Fibroblast of lung (primary cell): ENCODE data around the gene C10orf90. TPM values are rescaled to one million over a fixed set of nuclear protein-coding genes. Genes with fewer than 3 reads are reported as not detected.

ENCODE experiments used
- DNase-seq, 2 donors: peaks; one replicate each; pipeline versions ENCODE4 v3.0.0 to v3.0.0-alpha.2; 2010; ENCODE audit warnings: low read depth in 2 of 2
- H2AFZ ChIP-seq: 2 replicates; pipeline ENCODE4 v1.5.1; 2012; ENCODE audit warnings: low read length, control low read depth, inconsistent platforms
- H3K27ac ChIP-seq: 2 replicates; pipeline ENCODE4 v1.5.1; 2011; ENCODE audit warnings: low read length, control low read depth; ENCODE audit not compliant: insufficient read depth
- H3K27me3 ChIP-seq: 2 replicates; pipeline ENCODE4 v1.5.1; 2011; ENCODE audit warnings: mild to moderate bottlenecking, low read length; ENCODE audit not compliant: control insufficient read depth, insufficient read depth
- H3K36me3 ChIP-seq: 2 replicates; pipeline ENCODE4 v1.5.1; 2011; ENCODE audit warnings: low read length; ENCODE audit not compliant: control insufficient read depth, insufficient read depth
- H3K4me1 ChIP-seq: 2 replicates; pipeline ENCODE4 v1.5.1; 2011; ENCODE audit warnings: low read length; ENCODE audit not compliant: control insufficient read depth, insufficient read depth; ENCODE audit errors: extremely low read depth
- H3K4me2 ChIP-seq: 2 replicates; pipeline ENCODE4 v1.5.1; 2011; ENCODE audit warnings: low read length, control low read depth; ENCODE audit not compliant: insufficient read depth; ENCODE audit errors: extremely low read depth
- H3K4me3 ChIP-seq, 4 experiments: fragments of 200-600 bp in 1 of 4; sonication (generic) in 1 of 4; replicated peaks in 1 of 4; 2 replicates each; pipeline ENCODE4 v1.5.1; 2011 to 2016; ENCODE audit warnings: low read length in 4 of 4, low read depth in 3 of 4, mild to moderate bottlenecking in 3 of 4, control low read depth in 2 of 4, inconsistent platforms in 1 of 4, mixed read lengths in 1 of 4; ENCODE audit not compliant: insufficient read depth in 1 of 4; ENCODE audit errors: control extremely low read depth in 1 of 4
- H3K79me2 ChIP-seq: 2 replicates; pipeline ENCODE4 v1.5.1; 2012; ENCODE audit warnings: mild to moderate bottlenecking, low read length, inconsistent platforms; ENCODE audit not compliant: control insufficient read depth, insufficient read depth
- H3K9ac ChIP-seq: 2 replicates; pipeline ENCODE4 v1.5.1; 2011; ENCODE audit warnings: mild to moderate bottlenecking, low read length, control low read depth; ENCODE audit not compliant: insufficient read depth
- H3K9me3 ChIP-seq: 2 replicates; pipeline ENCODE4 v1.5.1; 2012; ENCODE audit warnings: low read depth, low read length; ENCODE audit not compliant: control insufficient read depth, insufficient read depth
- H4K20me1 ChIP-seq: 2 replicates; pipeline ENCODE4 v1.5.1; 2011; ENCODE audit warnings: low read length; ENCODE audit not compliant: control insufficient read depth, insufficient read depth; ENCODE audit errors: extremely low read depth
- CTCF ChIP-seq, 2 donors: IDR thresholded peaks in 1 of 2; conservative IDR thresholded peaks in 1 of 2; 1 replicate in 1 of 2; 2 replicates in 1 of 2; pipeline ENCODE4 v1.5.1; 2011 to 2012; ENCODE audit warnings: low read length in 2 of 2, control low read depth in 1 of 2, inconsistent platforms in 1 of 2, low read depth in 1 of 2, mild to moderate bottlenecking in 1 of 2
- EZH2 ChIP-seq: IDR thresholded peaks from 2 replicates; pipeline ENCODE4 v1.5.1; 2012; ENCODE audit warnings: low read length, control low read depth, mild to moderate bottlenecking; ENCODE audit errors: missing control alignments
- polyA plus RNA-seq, 2 donors: library from polyadenylated mRNA; depleted of rRNA in 1 of 2; stranded (reverse) in 1 of 2; unstranded in 1 of 2; fragments of >200 nt; gene quantifications; 2 replicates each; pipeline ENCODE4 v1.2.1, GENCODE V29; 2011 to 2012; ENCODE audit warnings: missing spikeins in 1 of 2
- total RNA-seq: library from RNA; depleted of rRNA; stranded (reverse); fragments of >200 nt; gene quantifications from 2 replicates; pipeline ENCODE4 v1.2.1, GENCODE V29; 2014

C10orf90 gene
- total and polyA plus RNA-seq, 2 donors (not counting 1 experiment from before 2014, with no cell fraction given) = 0.17 to 0.65 TPM

- TF ChIP-seq EZH2 = no peak
Observed at GRCh38 chr10:126499744-126500143, 170.7 kb downstream of the C10orf90 start.

GRCh38 chr10:126497672-126498071, 172.8 kb downstream of the C10orf90 start:
- H3K9me3 ChIP-seq = no peaks in the 10 kb centered on the region
- no peak overlapping the region for H3K9ac ChIP-seq
- no peak overlapping the region for H2AFZ ChIP-seq
- H3K79me2 ChIP-seq = no peaks in the 10 kb centered on the region
- H4K20me1 ChIP-seq = no peaks in the 10 kb centered on the region
- no peaks in the 10 kb centered on the region for H3K36me3 ChIP-seq
- TF ChIP-seq EZH2 (no peak), CTCF (conservative IDR thresholded peaks at IDR 0.05 in 1 of 2, IDR thresholded peaks at IDR 0.05 in 1 of 2; ENCODE audit: low read depth in 1 of 2, low read length in 2 of 2) (no peak)
- no peak overlapping the region for H3K4me3 ChIP-seq
- peaks cover 15% of the 10 kb centered on the region for H3K4me1 ChIP-seq
- DNase-seq = no peak
- no peak overlapping the region for H3K4me2 ChIP-seq
- H3K27me3 ChIP-seq = no peaks in the 10 kb centered on the region
- no peak overlapping the region for H3K27ac ChIP-seq

More at GRCh38 chr10:126499744-126500143, 170.7 kb downstream of the C10orf90 start:
- peaks cover 15% of the 10 kb centered on the region for H3K4me1 ChIP-seq
- H3K9me3 ChIP-seq = no peaks in the 10 kb centered on the region
- H2AFZ ChIP-seq = no peak overlapping the region
- no peak overlapping the region for H3K9ac ChIP-seq
- H3K36me3 ChIP-seq = no peaks in the 10 kb centered on the region
- no peak overlapping the region for H3K4me2 ChIP-seq
- no peaks in the 10 kb centered on the region for H3K79me2 ChIP-seq
- peak in 1 of 2 donors; percentile 41 for DNase-seq
- no peaks in the 10 kb centered on the region for H3K27me3 ChIP-seq
- H3K27ac ChIP-seq = no peak overlapping the region
- no peaks in the 10 kb centered on the region for H4K20me1 ChIP-seq
- H3K4me3 ChIP-seq = no peak overlapping the region

GRCh38 chr10:126496771-126497545, 173.5 kb downstream of the C10orf90 start:
- TF ChIP-seq EZH2 (no peak), CTCF (conservative IDR thresholded peaks at IDR 0.05 in 1 of 2, IDR thresholded peaks at IDR 0.05 in 1 of 2; ENCODE audit: low read depth in 1 of 2, low read length in 2 of 2) (no peak)
- H3K4me1 ChIP-seq = peaks cover 15% of the 10 kb centered on the region
- no peak overlapping the region for H3K4me3 ChIP-seq
- no peak overlapping the region for H2AFZ ChIP-seq
- H3K9me3 ChIP-seq = no peaks in the 10 kb centered on the region
- H3K36me3 ChIP-seq = no peaks in the 10 kb centered on the region
- H3K79me2 ChIP-seq = no peaks in the 10 kb centered on the region
- DNase-seq = no peak
- H3K9ac ChIP-seq = no peak overlapping the region
- no peaks in the 10 kb centered on the region for H3K27me3 ChIP-seq
- H3K27ac ChIP-seq = no peak overlapping the region
- no peak overlapping the region for H3K4me2 ChIP-seq
- no peaks in the 10 kb centered on the region for H4K20me1 ChIP-seq
